Mesothelial cell of epicardium (in vitro differentiated cells): ENCODE measurements around the gene SHE. TPM values are rescaled to one million over a fixed set of nuclear protein-coding genes. Genes with fewer than 3 reads are reported as not detected.

Experiments
- DNase-seq, 2 experiments: peaks; one replicate each; pipeline ENCODE4 v3.0.0; 2021; ENCODE audit warnings: low spot score in 2 of 2; ENCODE audit not compliant: unreplicated experiment in 2 of 2
- H3K27ac Mint-ChIP-seq: 2 replicates; pipeline ENCODE4 v1.8.0; 2021; ENCODE audit warnings: mixed read lengths
- H3K27me3 Mint-ChIP-seq: 2 replicates; pipeline ENCODE4 v1.8.0; 2021; ENCODE audit warnings: low read depth, mixed read lengths
- H3K36me3 Mint-ChIP-seq: 2 replicates; pipeline ENCODE4 v1.8.0; 2021; ENCODE audit warnings: mixed read lengths
- H3K4me1 Mint-ChIP-seq: 2 replicates; pipeline ENCODE4 v1.8.0; 2021; ENCODE audit warnings: mixed read lengths
- H3K4me3 Mint-ChIP-seq: 2 replicates; pipeline ENCODE4 v1.8.0; 2021; ENCODE audit warnings: mild to moderate bottlenecking, moderate library complexity, mixed read lengths
- H3K9me3 Mint-ChIP-seq: 2 replicates; pipeline ENCODE4 v1.8.0; 2021; ENCODE audit warnings: mixed read lengths
- CTCF ChIP-seq: fragments of 200-600 bp; sonication (generic); IDR thresholded peaks from one replicate; pipeline ENCODE4 v1.5.0; 2021; ENCODE audit warnings: antibody characterized with exemption; ENCODE audit not compliant: unreplicated experiment
- total RNA-seq: library from RNA; stranded (reverse); gene quantifications from 3 replicates; pipeline ENCODE4 v1.2.1, GENCODE V29; 2021

The SHE gene
- total RNA-seq, 1 donor from 2014 or later, result 0.29 TPM

DNA sequence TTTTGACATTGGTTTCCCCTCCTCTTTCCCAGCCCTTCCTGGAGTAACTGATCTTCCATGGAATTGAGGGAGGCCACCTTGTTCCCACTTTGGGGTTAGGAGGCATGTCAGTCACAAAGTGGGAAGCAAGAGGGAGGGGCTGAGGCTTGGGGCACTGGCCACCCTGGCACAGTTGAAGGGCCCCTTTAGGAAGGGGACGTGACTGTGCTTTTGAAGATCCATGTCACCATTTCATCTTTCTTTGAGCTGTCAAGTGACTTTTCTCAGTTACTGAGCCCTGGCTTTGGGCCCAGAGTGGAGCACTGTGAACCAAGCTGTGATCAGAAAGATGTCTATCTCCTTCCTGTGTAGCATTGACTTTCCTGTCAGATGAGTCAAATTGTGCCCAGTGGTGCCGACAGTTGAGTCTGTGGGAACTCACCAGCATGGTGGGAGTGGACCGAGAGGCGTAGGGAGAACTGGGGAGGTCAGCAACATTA is 38.7 kb downstream of the SHE start:
- H3K27me3 Mint-ChIP-seq, result no peaks in the 10 kb centered on the region
- no peak for TF ChIP-seq CTCF
- H3K9me3 Mint-ChIP-seq, result no peaks in the 10 kb centered on the region
- H3K27ac Mint-ChIP-seq, result no peak overlapping the region
- H3K4me3 Mint-ChIP-seq, result no peak overlapping the region
- H3K36me3 Mint-ChIP-seq, result no peaks in the 10 kb centered on the region
- no peak for DNase-seq
- H3K4me1 Mint-ChIP-seq, result peaks cover 6% of the 10 kb centered on the region

DNA sequence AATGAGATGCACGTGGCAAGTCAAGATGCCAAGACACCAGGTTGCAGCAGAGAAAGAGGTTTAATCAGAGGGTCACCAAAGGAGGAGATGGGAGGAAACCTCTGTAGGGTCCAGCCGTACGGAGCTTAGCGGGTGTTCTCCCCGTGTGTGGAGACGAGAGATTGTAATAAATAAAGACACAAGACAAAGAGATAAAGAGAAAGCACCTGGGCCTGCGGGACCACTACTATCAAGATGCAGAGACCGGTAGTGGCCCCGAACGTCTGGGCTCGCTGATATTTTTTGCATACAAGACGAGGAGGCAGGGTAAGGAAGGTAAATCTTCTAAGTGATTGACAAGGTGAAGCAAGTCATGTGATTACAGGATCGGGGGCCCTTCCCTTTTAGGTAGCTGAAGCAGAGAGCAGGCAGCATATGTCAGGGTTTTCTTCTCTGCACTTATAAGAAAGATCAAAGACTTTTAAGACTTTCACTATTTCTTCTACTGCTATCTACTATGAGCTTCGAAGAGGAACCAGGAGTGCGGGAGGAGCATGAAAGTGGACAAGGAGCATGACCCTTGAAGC is 41.4 kb downstream of the SHE start:
- H3K4me1 Mint-ChIP-seq, result peaks cover under 1% of the 10 kb centered on the region
- no peaks in the 10 kb centered on the region for H3K9me3 Mint-ChIP-seq
- no peak overlapping the region for H3K27ac Mint-ChIP-seq
- no peak for DNase-seq
- peaks cover 2% of the 10 kb centered on the region for H3K27me3 Mint-ChIP-seq
- TF ChIP-seq CTCF, result no peak
- no peaks in the 10 kb centered on the region for H3K36me3 Mint-ChIP-seq
- no peak overlapping the region for H3K4me3 Mint-ChIP-seq

GRCh38 chr1:154459080-154459479 is 43.1 kb downstream of the SHE start:
- Mint-ChIP-seq H3K9me3 (no peaks in the 10 kb centered on the region), H3K27me3 (peaks cover 2% of the 10 kb centered on the region), H3K36me3 (no peaks in the 10 kb centered on the region), H3K4me1 (no peaks in the 10 kb centered on the region), H3K27ac (no peak overlapping the region), H3K4me3 (no peak overlapping the region)
- DNase-seq, result no peak
- TF ChIP-seq CTCF, result no peak

GRCh38 chr1:154456631-154457030 is 45.6 kb downstream of the SHE start:
- Mint-ChIP-seq H3K9me3 (no peaks in the 10 kb centered on the region), H3K27me3 (peaks cover 21% of the 10 kb centered on the region), H3K4me1 (no peaks in the 10 kb centered on the region), H3K36me3 (no peaks in the 10 kb centered on the region), H3K4me3 (no peak overlapping the region), H3K27ac (no peak overlapping the region)
- TF ChIP-seq CTCF, result no peak
- DNase-seq, result no peak

DNA sequence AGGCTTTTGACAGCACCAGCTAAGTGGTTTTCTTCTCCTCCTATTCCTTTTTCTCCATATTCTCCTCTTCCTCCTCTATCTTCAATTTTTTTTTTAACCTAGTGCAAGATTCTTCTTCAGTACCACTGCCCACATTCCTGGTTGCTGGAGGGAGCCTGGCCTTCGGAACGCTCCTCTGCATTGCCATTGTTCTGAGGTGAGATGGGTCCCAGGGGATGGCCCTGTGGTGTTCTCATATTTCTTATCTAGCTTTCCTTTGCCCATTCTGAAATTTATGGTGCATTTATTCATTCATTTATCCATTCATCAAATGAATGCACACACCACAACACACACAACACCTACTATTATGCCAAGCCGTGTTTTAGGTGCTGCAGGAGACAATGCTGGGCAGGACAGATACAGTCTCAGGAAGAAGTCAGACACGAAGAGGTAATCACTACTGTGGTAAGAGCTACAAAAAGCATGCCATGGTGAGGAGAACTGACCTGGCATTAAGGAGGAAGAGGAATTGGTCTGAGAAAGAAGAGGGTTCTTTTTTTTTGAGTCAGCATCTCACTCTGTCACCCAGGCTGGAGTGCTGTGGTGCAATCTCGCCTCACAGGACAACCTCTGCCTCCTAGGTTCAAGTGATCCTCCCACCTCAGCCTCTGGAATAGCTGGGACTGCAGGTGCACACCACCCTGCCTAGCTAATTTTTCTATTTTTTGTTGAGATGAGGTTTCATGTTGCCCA is 47.7 kb downstream of the SHE start:
- peaks cover 29% of the 10 kb centered on the region for H3K27me3 Mint-ChIP-seq
- no peak for TF ChIP-seq CTCF

More for the DNA sequence above, 47.7 kb downstream of the SHE start:
- Mint-ChIP-seq H3K27ac (no peak overlapping the region), H3K4me1 (no peaks in the 10 kb centered on the region), H3K9me3 (no peaks in the 10 kb centered on the region), H3K4me3 (no peak overlapping the region), H3K36me3 (no peaks in the 10 kb centered on the region)
- no peak for DNase-seq
